ENCODE measurements around the gene NGEF. TPM values are rescaled to one million over a fixed set of nuclear protein-coding genes. Genes with fewer than 3 reads are reported as not detected.

Gene NGEF
- total RNA-seq, 1 experiment from 2014 or later: 71.3 TPM

- H3K9ac ChIP-seq (ENCODE audit: low read length): no peak overlapping the region
- no TSS peak for BruUV-seq (replicated peaks)
- ChIA-PET POLR2A (ENCODE audit: unreplicated experiment) (no interaction called here), CTCF (no interaction called here)
- TF ChIP-seq EZH2phosphoT487 (IDR thresholded peaks at IDR 0.05; ENCODE audit: borderline replicate concordance, low read length) (no peak), CTCF (conservative IDR thresholded peaks at IDR 0.05; ENCODE audit: low read depth, low read length) (no peak), EZH2 (IDR thresholded peaks at IDR 0.05; ENCODE audit: low read length, unreplicated experiment) (no peak)
- no peaks in the 10 kb centered on the region for H3K36me3 ChIP-seq (ENCODE audit: low read depth, low read length)
- ATAC-seq (no peak), DNase-seq (no peak)
- no peaks in the 10 kb centered on the region for H3K9me3 ChIP-seq (ENCODE audit: low read length)
- H3K79me2 ChIP-seq (ENCODE audit: low read length): peaks cover 12% of the 10 kb centered on the region
- no peak overlapping the region for H3K4me2 ChIP-seq (ENCODE audit: low read length)
- no peaks in the 10 kb centered on the region for H4K20me1 ChIP-seq (ENCODE audit: low read length)
- H3K4me3 ChIP-seq (ENCODE audit: low read length): no peak overlapping the region
- H3F3A ChIP-seq (ENCODE audit: low read length, unreplicated experiment): no peaks in the 10 kb centered on the region
- peaks cover 24% of the 10 kb centered on the region for H3K4me1 ChIP-seq (ENCODE audit: insufficient read depth, low read length)
- H2AFZ ChIP-seq (ENCODE audit: low read length): no peak overlapping the region
- H3K27me3 ChIP-seq (ENCODE audit: low read length): no peaks in the 10 kb centered on the region
- H3K9me2 ChIP-seq (replicated peaks; ENCODE audit: low read length): no peaks in the 10 kb centered on the region
- no peak overlapping the region for H3K27ac ChIP-seq (ENCODE audit: low read length)
- intact Hi-C loops (cut with micrococcal nuclease): no loop called here
Measured at GRCh38 chr2:233039846-233040530, 26.9 kb upstream of the NGEF start.

DNA sequence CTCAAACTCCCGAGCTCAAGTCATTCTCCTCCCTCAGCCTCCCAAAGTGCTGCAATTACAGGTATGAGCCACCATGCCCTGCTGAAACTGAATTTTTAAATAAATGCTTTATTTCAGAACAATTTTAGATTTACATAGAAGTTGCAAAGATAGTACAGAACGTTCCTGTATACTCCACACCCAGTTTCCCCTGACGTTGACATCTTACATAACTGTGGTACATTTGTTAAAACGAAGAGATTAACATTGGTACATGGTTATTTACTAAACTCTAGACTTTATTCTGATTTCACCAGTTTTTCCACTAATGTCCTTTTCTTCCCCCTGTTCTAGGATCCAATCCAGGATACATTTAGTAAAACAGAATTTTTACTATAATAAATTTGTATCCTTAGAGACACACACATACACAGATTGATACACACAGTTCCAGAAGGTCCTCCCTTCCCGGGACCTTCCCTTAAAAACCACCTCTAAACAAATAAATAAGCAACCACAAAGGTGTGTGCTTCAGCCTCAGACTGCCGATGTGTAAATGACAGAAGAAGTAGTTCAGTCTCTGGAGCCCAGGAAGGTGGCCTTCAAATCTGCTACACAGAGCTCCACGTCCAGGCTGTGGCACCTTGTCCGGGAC lies 26.3 kb upstream of the NGEF start:
- H3K79me2 ChIP-seq (ENCODE audit: low read length): peaks cover 19% of the 10 kb centered on the region
- CTCF ChIA-PET: no interaction called here

More for the DNA sequence above, 26.3 kb upstream of the NGEF start:
- DNase-seq (no peak), ATAC-seq (no peak)
- Histone ChIP-seq H3K9me3 (ENCODE audit: low read length) (no peaks in the 10 kb centered on the region), H3K4me2 (ENCODE audit: low read length) (no peak overlapping the region), H3K9me2 (replicated peaks; ENCODE audit: low read length) (no peaks in the 10 kb centered on the region), H3K9ac (ENCODE audit: low read length) (no peak overlapping the region), H3K27ac (ENCODE audit: low read length) (no peak overlapping the region), H2AFZ (ENCODE audit: low read length) (no peak overlapping the region), H3K4me1 (ENCODE audit: insufficient read depth, low read length) (peaks cover 31% of the 10 kb centered on the region), H3K36me3 (ENCODE audit: low read depth, low read length) (no peaks in the 10 kb centered on the region), H3F3A (ENCODE audit: low read length, unreplicated experiment) (peaks cover under 1% of the 10 kb centered on the region), H3K27me3 (ENCODE audit: low read length) (no peaks in the 10 kb centered on the region), H4K20me1 (ENCODE audit: low read length) (no peaks in the 10 kb centered on the region), H3K4me3 (ENCODE audit: low read length) (no peak overlapping the region)
- intact Hi-C loops (cut with micrococcal nuclease): no loop called here
- POLR2A ChIA-PET (ENCODE audit: unreplicated experiment): no interaction called here
- no TSS peak for BruUV-seq (replicated peaks)
- TF ChIP-seq EZH2 (IDR thresholded peaks at IDR 0.05; ENCODE audit: low read length, unreplicated experiment): no peak
- TF ChIP-seq EZH2phosphoT487 (IDR thresholded peaks at IDR 0.05; ENCODE audit: borderline replicate concordance, low read length): no peak
- TF ChIP-seq CTCF (conservative IDR thresholded peaks at IDR 0.05; ENCODE audit: low read depth, low read length): no peak
